WTC11 (cell line): ENCODE measurements around the gene WDR7. TPM values are rescaled to one million over a fixed set of nuclear protein-coding genes. Genes with fewer than 3 reads are reported as not detected.

Experiments used
- ATAC-seq: fragments of 200-7000 bp; cut with Tn5 transposase; 2 replicates; pipeline ENCODE4 v1.10.0; 2021; ENCODE audit warnings: mild to moderate bottlenecking, moderate library complexity
- CTCF ChIA-PET: fragments of 300-600 bp; sonication (Branson Sonifier 250); formaldehyde crosslinking; loops from one replicate; lab custom pipeline; 2021; ENCODE audit warnings: antibody characterized with exemption; lab: Charles Lee
- POLR2A ChIA-PET: fragments of 350-600 bp; sonication (Branson Sonifier 250); formaldehyde crosslinking; loops from one replicate; lab custom pipeline; 2021; ENCODE audit warnings: antibody characterized with exemption; lab: Charles Lee
- DNase-seq: peaks from one replicate; pipeline ENCODE4 v3.0.0; 2021; ENCODE audit warnings: low spot score
- H3K27ac Mint-ChIP-seq: 2 replicates; pipeline ENCODE4 v1.8.0; 2021; ENCODE audit warnings: mixed read lengths
- H3K27me3 Mint-ChIP-seq: 2 replicates; pipeline ENCODE4 v1.8.0; 2021; ENCODE audit warnings: low read depth, mild to moderate bottlenecking, moderate library complexity, mixed read lengths
- H3K36me3 Mint-ChIP-seq: 2 replicates; pipeline ENCODE4 v1.8.0; 2021; ENCODE audit warnings: mixed read lengths
- H3K4me1 Mint-ChIP-seq: 2 replicates; pipeline ENCODE4 v1.8.0; 2022; ENCODE audit warnings: mixed read lengths
- H3K4me3 Mint-ChIP-seq: 2 replicates; pipeline ENCODE4 v1.8.0; 2021; ENCODE audit warnings: mild to moderate bottlenecking, moderate library complexity, mixed read lengths
- H3K9me3 Mint-ChIP-seq: 2 replicates; pipeline ENCODE4 v1.8.0; 2021; ENCODE audit warnings: mixed read lengths
- CBFB ChIP-seq: sonication (generic); formaldehyde crosslinking; IDR thresholded peaks from 2 replicates; pipeline ENCODE4 v1.8.1; 2022; ENCODE audit warnings: mild to moderate bottlenecking, low read depth, missing genetic modification reagents
- ELF4 ChIP-seq: sonication (generic); formaldehyde crosslinking; IDR thresholded peaks from 2 replicates; pipeline ENCODE4 v1.8.1; 2022; ENCODE audit warnings: low read depth, mild to moderate bottlenecking, moderate library complexity, missing genetic modification reagents
- FOXK1 ChIP-seq: sonication (generic); formaldehyde crosslinking; IDR thresholded peaks from 2 replicates; pipeline ENCODE4 v1.8.0; 2022; ENCODE audit warnings: mild to moderate bottlenecking, moderate library complexity, missing genetic modification reagents
- FOXP1 ChIP-seq: sonication (generic); formaldehyde crosslinking; IDR thresholded peaks from 2 replicates; pipeline ENCODE4 v1.8.0; 2022; ENCODE audit warnings: missing genetic modification reagents, mild to moderate bottlenecking, moderate library complexity, borderline replicate concordance
- NFATC4 ChIP-seq: fragments of 250-450 bp; sonication (Bioruptor Pico); IDR thresholded peaks from 2 replicates; pipeline ENCODE4 v1.9.0; 2021; ENCODE audit warnings: mild to moderate bottlenecking
- NFE2L1 ChIP-seq: sonication (generic); formaldehyde crosslinking; IDR thresholded peaks from 2 replicates; pipeline ENCODE4 v1.8.1; 2023; ENCODE audit warnings: missing genetic modification reagents
- NFYB ChIP-seq: sonication (generic); formaldehyde crosslinking; conservative IDR thresholded peaks from 2 replicates; pipeline ENCODE4 v1.8.0; 2022; ENCODE audit warnings: low read depth, missing genetic modification reagents
- SOX15 ChIP-seq: fragments of 250-450 bp; sonication (Bioruptor Pico); IDR thresholded peaks from 2 replicates; pipeline ENCODE4 v1.9.0; 2021; ENCODE audit warnings: mild to moderate bottlenecking
- TCF7 ChIP-seq: sonication (generic); formaldehyde crosslinking; IDR thresholded peaks from 2 replicates; pipeline ENCODE4 v1.8.0; 2022; ENCODE audit warnings: mild to moderate bottlenecking, low read depth, missing genetic modification reagents, moderate library complexity
- TP53 ChIP-seq: sonication (generic); formaldehyde crosslinking; IDR thresholded peaks from 2 replicates; pipeline ENCODE4 v1.8.1; 2023; ENCODE audit warnings: mild to moderate bottlenecking, missing genetic modification reagents
- ZNF396 ChIP-seq: fragments of 250-450 bp; sonication (Bioruptor Pico); IDR thresholded peaks from 2 replicates; pipeline ENCODE4 v1.8.0; 2021; ENCODE audit warnings: mild to moderate bottlenecking, moderate library complexity, borderline replicate concordance
- ZNF416 ChIP-seq: fragments of 250-450 bp; sonication (Bioruptor Pico); IDR thresholded peaks from 2 replicates; pipeline ENCODE4 v1.9.0; 2021; ENCODE audit warnings: mild to moderate bottlenecking, inconsistent platforms
- ZNF671 ChIP-seq: fragments of 250-450 bp; sonication (Bioruptor Pico); IDR thresholded peaks from 2 replicates; pipeline ENCODE4 v1.8.0; 2021; ENCODE audit warnings: mild to moderate bottlenecking
- total RNA-seq: library from RNA; stranded (reverse); gene quantifications from 3 replicates; pipeline ENCODE4 v1.2.3, GENCODE V29; 2021
- TF ChIP-seq, protein P1 (sequence below): sonication (generic); formaldehyde crosslinking; IDR thresholded peaks from 2 replicates; pipeline ENCODE4 v1.8.0; 2022; ENCODE audit warnings: missing genetic modification reagents
- TF ChIP-seq, protein P2 (sequence below): sonication (generic); formaldehyde crosslinking; IDR thresholded peaks from 2 replicates; pipeline ENCODE4 v1.8.0; 2023; ENCODE audit warnings: missing genetic modification reagents
- TF ChIP-seq, protein P3 (sequence below): sonication (generic); formaldehyde crosslinking; IDR thresholded peaks from 2 replicates; pipeline ENCODE4 v1.8.1; 2022; ENCODE audit warnings: missing genetic modification reagents, borderline replicate concordance
- TF ChIP-seq, protein P4 (sequence below): sonication (generic); formaldehyde crosslinking; IDR thresholded peaks from 2 replicates; pipeline ENCODE4 v1.8.0; 2022; ENCODE audit warnings: mild to moderate bottlenecking, missing genetic modification reagents
- TF ChIP-seq, protein P5 (sequence below): sonication (generic); formaldehyde crosslinking; IDR thresholded peaks from 2 replicates; pipeline ENCODE4 v1.8.1; 2022; ENCODE audit warnings: mild to moderate bottlenecking, moderate library complexity, missing genetic modification reagents
- TF ChIP-seq, protein P6 (sequence below): fragments of 250-450 bp; sonication (Bioruptor Pico); IDR thresholded peaks from 2 replicates; pipeline ENCODE4 v1.9.0; 2021; ENCODE audit warnings: mild to moderate bottlenecking
- TF ChIP-seq, protein P7 (sequence below): sonication (generic); formaldehyde crosslinking; IDR thresholded peaks from 2 replicates; pipeline ENCODE4 v1.8.1; 2023; ENCODE audit warnings: mild to moderate bottlenecking, missing genetic modification reagents

WDR7 gene
- total RNA-seq, 1 experiment from 2014 or later: 12.2 TPM

DNA sequence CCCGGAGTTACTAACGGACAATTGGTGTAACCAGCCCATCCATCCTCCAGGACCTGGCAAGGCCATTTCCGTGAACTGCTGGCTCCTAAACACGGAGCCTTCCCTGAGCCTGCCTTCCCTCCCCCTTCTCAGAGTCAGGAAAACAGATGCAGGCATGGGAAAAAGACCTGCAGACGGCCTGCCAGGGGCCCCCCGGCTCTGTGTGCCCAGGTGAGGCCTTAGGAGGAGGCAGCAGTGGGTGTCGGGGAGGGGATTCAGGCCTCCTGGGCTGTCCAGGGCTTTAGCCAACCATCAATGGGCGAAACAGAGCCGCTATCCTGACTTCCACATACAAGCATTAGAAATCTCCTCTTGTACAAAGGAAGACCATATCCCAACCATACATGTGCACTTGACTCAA is 427.5 kb downstream of the WDR7 start (continued):
- TF ChIP-seq, protein P1, sequence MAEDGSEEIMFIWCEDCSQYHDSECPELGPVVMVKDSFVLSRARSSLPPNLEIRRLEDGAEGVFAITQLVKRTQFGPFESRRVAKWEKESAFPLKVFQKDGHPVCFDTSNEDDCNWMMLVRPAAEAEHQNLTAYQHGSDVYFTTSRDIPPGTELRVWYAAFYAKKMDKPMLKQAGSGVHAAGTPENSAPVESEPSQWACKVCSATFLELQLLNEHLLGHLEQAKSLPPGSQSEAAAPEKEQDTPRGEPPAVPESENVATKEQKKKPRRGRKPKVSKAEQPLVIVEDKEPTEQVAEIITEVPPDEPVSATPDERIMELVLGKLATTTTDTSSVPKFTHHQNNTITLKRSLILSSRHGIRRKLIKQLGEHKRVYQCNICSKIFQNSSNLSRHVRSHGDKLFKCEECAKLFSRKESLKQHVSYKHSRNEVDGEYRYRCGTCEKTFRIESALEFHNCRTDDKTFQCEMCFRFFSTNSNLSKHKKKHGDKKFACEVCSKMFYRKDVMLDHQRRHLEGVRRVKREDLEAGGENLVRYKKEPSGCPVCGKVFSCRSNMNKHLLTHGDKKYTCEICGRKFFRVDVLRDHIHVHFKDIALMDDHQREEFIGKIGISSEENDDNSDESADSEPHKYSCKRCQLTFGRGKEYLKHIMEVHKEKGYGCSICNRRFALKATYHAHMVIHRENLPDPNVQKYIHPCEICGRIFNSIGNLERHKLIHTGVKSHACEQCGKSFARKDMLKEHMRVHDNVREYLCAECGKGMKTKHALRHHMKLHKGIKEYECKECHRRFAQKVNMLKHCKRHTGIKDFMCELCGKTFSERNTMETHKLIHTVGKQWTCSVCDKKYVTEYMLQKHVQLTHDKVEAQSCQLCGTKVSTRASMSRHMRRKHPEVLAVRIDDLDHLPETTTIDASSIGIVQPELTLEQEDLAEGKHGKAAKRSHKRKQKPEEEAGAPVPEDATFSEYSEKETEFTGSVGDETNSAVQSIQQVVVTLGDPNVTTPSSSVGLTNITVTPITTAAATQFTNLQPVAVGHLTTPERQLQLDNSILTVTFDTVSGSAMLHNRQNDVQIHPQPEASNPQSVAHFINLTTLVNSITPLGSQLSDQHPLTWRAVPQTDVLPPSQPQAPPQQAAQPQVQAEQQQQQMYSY (CRISPR knock-in tag): no peak
- TF ChIP-seq, protein P2, sequence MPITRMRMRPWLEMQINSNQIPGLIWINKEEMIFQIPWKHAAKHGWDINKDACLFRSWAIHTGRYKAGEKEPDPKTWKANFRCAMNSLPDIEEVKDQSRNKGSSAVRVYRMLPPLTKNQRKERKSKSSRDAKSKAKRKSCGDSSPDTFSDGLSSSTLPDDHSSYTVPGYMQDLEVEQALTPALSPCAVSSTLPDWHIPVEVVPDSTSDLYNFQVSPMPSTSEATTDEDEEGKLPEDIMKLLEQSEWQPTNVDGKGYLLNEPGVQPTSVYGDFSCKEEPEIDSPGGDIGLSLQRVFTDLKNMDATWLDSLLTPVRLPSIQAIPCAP (CRISPR knock-in tag): no peak
- no peak for TF ChIP-seq NFATC4

DNA sequence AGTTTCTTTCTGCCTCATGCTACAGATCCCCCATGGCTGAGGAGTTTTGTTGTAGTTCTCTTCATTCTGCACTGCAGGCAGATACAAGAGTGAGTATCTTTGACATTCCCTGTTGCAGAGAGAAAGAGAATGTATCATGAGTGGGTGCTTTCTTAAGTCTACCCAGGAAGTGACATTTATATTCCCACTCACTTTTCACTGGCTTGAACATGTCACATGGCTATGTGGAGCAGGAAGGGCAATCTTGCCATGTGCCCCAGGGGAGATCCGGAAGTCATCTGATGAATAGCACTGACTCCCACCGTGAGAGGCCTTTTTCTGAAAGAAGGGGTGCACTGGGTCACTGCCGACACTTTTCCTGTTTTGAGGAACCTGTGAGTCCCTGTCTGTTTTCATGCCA is 429.3 kb downstream of the WDR7 start:
- peaks cover 13% of the 10 kb centered on the region for H3K27me3 Mint-ChIP-seq
- no peak for ATAC-seq
- peaks cover 44% of the 10 kb centered on the region for H3K4me1 Mint-ChIP-seq
- no peak for DNase-seq
- no peak overlapping the region for H3K27ac Mint-ChIP-seq
- CTCF ChIA-PET: no interaction called here
- peaks cover 12% of the 10 kb centered on the region for H3K36me3 Mint-ChIP-seq
- H3K9me3 Mint-ChIP-seq: peaks cover 23% of the 10 kb centered on the region
- POLR2A ChIA-PET: no interaction called here
- TF ChIP-seq TCF7 (CRISPR knock-in tag): no peak
- no peak for TF ChIP-seq ZNF671
- TF ChIP-seq, protein P3, sequence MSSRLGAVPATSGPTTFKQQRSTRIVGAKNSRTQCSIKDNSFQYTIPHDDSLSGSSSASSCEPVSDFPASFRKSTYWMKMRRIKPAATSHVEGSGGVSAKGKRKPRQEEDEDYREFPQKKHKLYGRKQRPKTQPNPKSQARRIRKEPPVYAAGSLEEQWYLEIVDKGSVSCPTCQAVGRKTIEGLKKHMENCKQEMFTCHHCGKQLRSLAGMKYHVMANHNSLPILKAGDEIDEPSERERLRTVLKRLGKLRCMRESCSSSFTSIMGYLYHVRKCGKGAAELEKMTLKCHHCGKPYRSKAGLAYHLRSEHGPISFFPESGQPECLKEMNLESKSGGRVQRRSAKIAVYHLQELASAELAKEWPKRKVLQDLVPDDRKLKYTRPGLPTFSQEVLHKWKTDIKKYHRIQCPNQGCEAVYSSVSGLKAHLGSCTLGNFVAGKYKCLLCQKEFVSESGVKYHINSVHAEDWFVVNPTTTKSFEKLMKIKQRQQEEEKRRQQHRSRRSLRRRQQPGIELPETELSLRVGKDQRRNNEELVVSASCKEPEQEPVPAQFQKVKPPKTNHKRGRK (CRISPR knock-in tag): no peak
- no peak for TF ChIP-seq SOX15 (CRISPR knock-in tag)
- TF ChIP-seq TP53 (CRISPR knock-in tag): no peak
- TF ChIP-seq, protein P4, sequence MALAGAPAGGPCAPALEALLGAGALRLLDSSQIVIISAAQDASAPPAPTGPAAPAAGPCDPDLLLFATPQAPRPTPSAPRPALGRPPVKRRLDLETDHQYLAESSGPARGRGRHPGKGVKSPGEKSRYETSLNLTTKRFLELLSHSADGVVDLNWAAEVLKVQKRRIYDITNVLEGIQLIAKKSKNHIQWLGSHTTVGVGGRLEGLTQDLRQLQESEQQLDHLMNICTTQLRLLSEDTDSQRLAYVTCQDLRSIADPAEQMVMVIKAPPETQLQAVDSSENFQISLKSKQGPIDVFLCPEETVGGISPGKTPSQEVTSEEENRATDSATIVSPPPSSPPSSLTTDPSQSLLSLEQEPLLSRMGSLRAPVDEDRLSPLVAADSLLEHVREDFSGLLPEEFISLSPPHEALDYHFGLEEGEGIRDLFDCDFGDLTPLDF (CRISPR knock-in tag): no peak
- TF ChIP-seq, protein P5, sequence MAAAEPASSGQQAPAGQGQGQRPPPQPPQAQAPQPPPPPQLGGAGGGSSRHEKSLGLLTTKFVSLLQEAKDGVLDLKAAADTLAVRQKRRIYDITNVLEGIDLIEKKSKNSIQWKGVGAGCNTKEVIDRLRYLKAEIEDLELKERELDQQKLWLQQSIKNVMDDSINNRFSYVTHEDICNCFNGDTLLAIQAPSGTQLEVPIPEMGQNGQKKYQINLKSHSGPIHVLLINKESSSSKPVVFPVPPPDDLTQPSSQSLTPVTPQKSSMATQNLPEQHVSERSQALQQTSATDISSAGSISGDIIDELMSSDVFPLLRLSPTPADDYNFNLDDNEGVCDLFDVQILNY: no peak
- TF ChIP-seq, all 79 proteins: peak for 0
- H3K4me3 Mint-ChIP-seq: no peak overlapping the region

DNA sequence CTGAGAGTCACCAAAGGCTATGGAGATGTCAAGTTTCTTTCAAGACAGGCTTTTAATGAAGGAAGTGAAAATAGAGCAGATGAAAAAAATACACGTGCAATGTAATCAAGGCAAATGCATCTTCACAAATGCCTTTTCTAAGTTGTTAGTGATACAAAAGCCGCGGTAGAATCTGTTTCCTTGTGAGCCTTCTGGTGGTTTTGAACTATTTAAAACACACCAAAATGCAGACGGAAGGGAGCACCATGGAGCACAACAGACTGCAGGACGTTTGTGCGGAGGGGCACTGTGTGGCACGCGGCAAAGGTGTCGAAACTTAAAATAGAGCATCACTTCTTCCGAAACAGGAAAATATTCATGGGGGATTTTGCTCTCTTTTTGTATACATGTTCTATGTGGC is 430.7 kb downstream of the WDR7 start:
- DNase-seq (no peak), ATAC-seq (no peak)
- Mint-ChIP-seq H3K4me1 (peaks cover 37% of the 10 kb centered on the region), H3K4me3 (no peak overlapping the region), H3K9me3 (peaks cover 23% of the 10 kb centered on the region), H3K36me3 (peaks cover 12% of the 10 kb centered on the region), H3K27ac (no peak overlapping the region), H3K27me3 (peaks cover 15% of the 10 kb centered on the region)
- ChIA-PET POLR2A (interaction anchor here (0.6 kb wide), 1 partner anchor 1238 kb away, joined by 4 read pairs; no protein-coding TSS in a partner anchor), CTCF (no interaction called here)
- TF ChIP-seq, protein P6, sequence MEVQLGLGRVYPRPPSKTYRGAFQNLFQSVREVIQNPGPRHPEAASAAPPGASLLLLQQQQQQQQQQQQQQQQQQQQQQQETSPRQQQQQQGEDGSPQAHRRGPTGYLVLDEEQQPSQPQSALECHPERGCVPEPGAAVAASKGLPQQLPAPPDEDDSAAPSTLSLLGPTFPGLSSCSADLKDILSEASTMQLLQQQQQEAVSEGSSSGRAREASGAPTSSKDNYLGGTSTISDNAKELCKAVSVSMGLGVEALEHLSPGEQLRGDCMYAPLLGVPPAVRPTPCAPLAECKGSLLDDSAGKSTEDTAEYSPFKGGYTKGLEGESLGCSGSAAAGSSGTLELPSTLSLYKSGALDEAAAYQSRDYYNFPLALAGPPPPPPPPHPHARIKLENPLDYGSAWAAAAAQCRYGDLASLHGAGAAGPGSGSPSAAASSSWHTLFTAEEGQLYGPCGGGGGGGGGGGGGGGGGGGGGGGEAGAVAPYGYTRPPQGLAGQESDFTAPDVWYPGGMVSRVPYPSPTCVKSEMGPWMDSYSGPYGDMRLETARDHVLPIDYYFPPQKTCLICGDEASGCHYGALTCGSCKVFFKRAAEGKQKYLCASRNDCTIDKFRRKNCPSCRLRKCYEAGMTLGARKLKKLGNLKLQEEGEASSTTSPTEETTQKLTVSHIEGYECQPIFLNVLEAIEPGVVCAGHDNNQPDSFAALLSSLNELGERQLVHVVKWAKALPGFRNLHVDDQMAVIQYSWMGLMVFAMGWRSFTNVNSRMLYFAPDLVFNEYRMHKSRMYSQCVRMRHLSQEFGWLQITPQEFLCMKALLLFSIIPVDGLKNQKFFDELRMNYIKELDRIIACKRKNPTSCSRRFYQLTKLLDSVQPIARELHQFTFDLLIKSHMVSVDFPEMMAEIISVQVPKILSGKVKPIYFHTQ (CRISPR knock-in tag): no peak
- TF ChIP-seq FOXP1 (no peak), NFYB (CRISPR knock-in tag) (no peak), FOXK1 (no peak), ELF4 (no peak), CBFB (CRISPR knock-in tag) (no peak), NFE2L1 (CRISPR knock-in tag) (no peak), ZNF396 (CRISPR knock-in tag) (no peak), ZNF416 (CRISPR knock-in tag) (no peak)
- TF ChIP-seq, protein P7, sequence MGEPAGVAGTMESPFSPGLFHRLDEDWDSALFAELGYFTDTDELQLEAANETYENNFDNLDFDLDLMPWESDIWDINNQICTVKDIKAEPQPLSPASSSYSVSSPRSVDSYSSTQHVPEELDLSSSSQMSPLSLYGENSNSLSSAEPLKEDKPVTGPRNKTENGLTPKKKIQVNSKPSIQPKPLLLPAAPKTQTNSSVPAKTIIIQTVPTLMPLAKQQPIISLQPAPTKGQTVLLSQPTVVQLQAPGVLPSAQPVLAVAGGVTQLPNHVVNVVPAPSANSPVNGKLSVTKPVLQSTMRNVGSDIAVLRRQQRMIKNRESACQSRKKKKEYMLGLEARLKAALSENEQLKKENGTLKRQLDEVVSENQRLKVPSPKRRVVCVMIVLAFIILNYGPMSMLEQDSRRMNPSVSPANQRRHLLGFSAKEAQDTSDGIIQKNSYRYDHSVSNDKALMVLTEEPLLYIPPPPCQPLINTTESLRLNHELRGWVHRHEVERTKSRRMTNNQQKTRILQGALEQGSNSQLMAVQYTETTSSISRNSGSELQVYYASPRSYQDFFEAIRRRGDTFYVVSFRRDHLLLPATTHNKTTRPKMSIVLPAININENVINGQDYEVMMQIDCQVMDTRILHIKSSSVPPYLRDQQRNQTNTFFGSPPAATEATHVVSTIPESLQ (CRISPR knock-in tag): no peak
